ENCODE results near the gene PRKN. TPM values are rescaled to one million over a fixed set of nuclear protein-coding genes. Genes with fewer than 3 reads are reported as not detected.

Gene PRKN
- polyA plus RNA-seq, 1 experiment, result 0.71 TPM

DNA sequence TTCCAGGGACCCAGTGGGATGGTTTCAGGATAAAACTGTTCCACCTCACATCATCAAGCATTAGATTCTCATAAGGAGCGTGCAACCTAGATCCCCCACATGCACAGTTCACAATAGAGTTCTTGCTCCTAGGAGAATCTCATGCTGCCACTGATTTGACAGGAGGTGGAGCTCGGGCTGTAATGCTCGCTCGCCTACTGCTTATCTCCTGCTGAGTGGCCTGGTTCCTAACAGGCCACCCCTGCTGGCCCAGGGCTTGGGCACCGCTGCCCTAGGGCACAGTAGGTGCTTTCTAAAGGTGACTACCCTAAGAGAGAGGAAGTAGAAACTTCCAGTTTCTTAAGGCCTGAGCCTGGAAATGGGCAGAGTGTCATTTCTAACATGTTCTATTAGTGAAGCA is 656.9 kb downstream of the PRKN start:
- CTCF ChIA-PET, result no interaction called here
- TF ChIP-seq, protein P1, sequence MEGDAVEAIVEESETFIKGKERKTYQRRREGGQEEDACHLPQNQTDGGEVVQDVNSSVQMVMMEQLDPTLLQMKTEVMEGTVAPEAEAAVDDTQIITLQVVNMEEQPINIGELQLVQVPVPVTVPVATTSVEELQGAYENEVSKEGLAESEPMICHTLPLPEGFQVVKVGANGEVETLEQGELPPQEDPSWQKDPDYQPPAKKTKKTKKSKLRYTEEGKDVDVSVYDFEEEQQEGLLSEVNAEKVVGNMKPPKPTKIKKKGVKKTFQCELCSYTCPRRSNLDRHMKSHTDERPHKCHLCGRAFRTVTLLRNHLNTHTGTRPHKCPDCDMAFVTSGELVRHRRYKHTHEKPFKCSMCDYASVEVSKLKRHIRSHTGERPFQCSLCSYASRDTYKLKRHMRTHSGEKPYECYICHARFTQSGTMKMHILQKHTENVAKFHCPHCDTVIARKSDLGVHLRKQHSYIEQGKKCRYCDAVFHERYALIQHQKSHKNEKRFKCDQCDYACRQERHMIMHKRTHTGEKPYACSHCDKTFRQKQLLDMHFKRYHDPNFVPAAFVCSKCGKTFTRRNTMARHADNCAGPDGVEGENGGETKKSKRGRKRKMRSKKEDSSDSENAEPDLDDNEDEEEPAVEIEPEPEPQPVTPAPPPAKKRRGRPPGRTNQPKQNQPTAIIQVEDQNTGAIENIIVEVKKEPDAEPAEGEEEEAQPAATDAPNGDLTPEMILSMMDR (IDR thresholded peaks at IDR 0.05; ENCODE audit: insufficient read depth, low read depth, low read length), result no peak

GRCh38 chr6:162069995-162070394 is 657.6 kb downstream of the PRKN start:
- DNase-seq (ENCODE audit: low read depth), result no peak
- H3K36me3 ChIP-seq (ENCODE audit: control insufficient read depth, insufficient read depth, low read length), result no peaks in the 10 kb centered on the region
- no peaks in the 10 kb centered on the region for H3K27me3 ChIP-seq (ENCODE audit: control insufficient read depth, insufficient read depth, low read length)
- POLR2A ChIA-PET, result no interaction called here
- TF ChIP-seq, protein P1 (IDR thresholded peaks at IDR 0.05; ENCODE audit: insufficient read depth, low read depth, low read length), result no peak
- H3K4me3 ChIP-seq (ENCODE audit: low read depth, low read length), result no peak overlapping the region
- CTCF ChIA-PET, result no interaction called here

More for the DNA sequence above, 656.9 kb downstream of the PRKN start:
- POLR2A ChIA-PET, result no interaction called here
- Histone ChIP-seq H3K36me3 (ENCODE audit: control insufficient read depth, insufficient read depth, low read length) (no peaks in the 10 kb centered on the region), H3K27me3 (ENCODE audit: control insufficient read depth, insufficient read depth, low read length) (no peaks in the 10 kb centered on the region), H3K4me3 (ENCODE audit: low read depth, low read length) (no peak overlapping the region)
- DNase-seq (ENCODE audit: low read depth), result no peak

- DNase-seq (ENCODE audit: low read depth), result no peak
- Histone ChIP-seq H3K27me3 (ENCODE audit: control insufficient read depth, insufficient read depth, low read length) (no peaks in the 10 kb centered on the region), H3K36me3 (ENCODE audit: control insufficient read depth, insufficient read depth, low read length) (no peaks in the 10 kb centered on the region), H3K4me3 (ENCODE audit: low read depth, low read length) (no peak overlapping the region)
- ChIA-PET POLR2A (no interaction called here), CTCF (no interaction called here)
- TF ChIP-seq, protein P1 (IDR thresholded peaks at IDR 0.05; ENCODE audit: insufficient read depth, low read depth, low read length), result no peak
Measured at GRCh38 chr6:162068340-162068739, 659.2 kb downstream of the PRKN start.

DNA sequence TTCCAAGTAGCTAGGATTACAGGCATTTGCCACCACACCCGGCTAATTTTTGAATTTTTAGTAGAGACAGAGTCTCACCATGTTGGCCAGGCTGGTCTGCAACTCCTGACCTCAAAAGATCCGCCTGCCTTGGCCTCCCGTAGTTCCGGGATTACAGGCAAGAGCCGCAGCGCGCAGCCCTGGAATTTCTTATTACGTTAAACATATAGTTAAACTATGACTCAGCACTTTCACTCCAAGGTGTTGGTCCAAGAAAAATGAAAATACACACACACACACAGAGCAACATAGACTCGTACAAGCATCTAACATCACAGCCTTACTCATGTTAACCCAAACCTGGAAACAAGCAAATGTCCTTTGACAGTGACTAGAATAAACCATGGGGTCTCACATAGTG is 663.9 kb downstream of the PRKN start:
- Histone ChIP-seq H3K36me3 (ENCODE audit: control insufficient read depth, insufficient read depth, low read length) (no peaks in the 10 kb centered on the region), H3K27me3 (ENCODE audit: control insufficient read depth, insufficient read depth, low read length) (no peaks in the 10 kb centered on the region), H3K4me3 (ENCODE audit: low read depth, low read length) (no peak overlapping the region)
- CTCF ChIA-PET, result no interaction called here
- TF ChIP-seq, protein P1 (IDR thresholded peaks at IDR 0.05; ENCODE audit: insufficient read depth, low read depth, low read length), result no peak
- POLR2A ChIA-PET, result no interaction called here
- no peak for DNase-seq (ENCODE audit: low read depth)

DNA sequence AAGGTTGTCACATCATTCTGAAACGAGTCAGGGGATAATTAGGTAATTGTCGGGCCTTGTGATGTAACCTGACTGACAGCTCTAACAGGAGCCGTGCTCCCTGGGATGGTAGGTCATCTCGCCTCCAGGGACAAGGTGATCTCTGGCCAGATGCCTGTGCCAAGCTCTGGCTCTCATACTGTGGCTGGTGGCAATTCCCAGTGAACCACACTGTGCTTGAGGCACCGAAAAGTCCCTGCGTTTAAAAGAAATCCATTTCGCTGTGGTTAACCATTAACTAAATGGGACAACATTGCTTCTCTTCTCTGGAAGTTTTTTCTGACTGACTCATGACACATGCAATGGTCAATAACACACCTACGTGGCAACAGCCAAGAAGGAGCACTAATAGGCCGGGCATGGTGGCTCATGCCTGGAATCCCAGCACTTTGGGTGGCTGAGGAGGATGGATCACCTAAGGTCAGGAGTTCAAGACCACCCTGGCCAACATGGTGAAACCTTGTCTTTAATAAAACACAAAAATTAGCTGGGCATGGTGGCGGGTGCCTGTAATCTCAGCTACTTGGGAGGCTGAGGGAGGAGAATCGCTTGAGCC is 669.2 kb downstream of the PRKN start:
- CTCF ChIA-PET, result no interaction called here
- Histone ChIP-seq H3K36me3 (ENCODE audit: control insufficient read depth, insufficient read depth, low read length) (no peaks in the 10 kb centered on the region), H3K27me3 (ENCODE audit: control insufficient read depth, insufficient read depth, low read length) (no peaks in the 10 kb centered on the region), H3K4me3 (ENCODE audit: low read depth, low read length) (no peak overlapping the region)
- TF ChIP-seq, protein P1 (IDR thresholded peaks at IDR 0.05; ENCODE audit: insufficient read depth, low read depth, low read length), result no peak
- DNase-seq (ENCODE audit: low read depth), result no peak
- POLR2A ChIA-PET, result no interaction called here
